Cortex of kidney (tissue), 1 donor: ENCODE measurements around the gene PHF2.

Experiments used
- DNase-seq: peaks from one replicate; lab custom pipeline; 2025; lab: John Stamatoyannopoulos, UW

Gene PHF2

DNA sequence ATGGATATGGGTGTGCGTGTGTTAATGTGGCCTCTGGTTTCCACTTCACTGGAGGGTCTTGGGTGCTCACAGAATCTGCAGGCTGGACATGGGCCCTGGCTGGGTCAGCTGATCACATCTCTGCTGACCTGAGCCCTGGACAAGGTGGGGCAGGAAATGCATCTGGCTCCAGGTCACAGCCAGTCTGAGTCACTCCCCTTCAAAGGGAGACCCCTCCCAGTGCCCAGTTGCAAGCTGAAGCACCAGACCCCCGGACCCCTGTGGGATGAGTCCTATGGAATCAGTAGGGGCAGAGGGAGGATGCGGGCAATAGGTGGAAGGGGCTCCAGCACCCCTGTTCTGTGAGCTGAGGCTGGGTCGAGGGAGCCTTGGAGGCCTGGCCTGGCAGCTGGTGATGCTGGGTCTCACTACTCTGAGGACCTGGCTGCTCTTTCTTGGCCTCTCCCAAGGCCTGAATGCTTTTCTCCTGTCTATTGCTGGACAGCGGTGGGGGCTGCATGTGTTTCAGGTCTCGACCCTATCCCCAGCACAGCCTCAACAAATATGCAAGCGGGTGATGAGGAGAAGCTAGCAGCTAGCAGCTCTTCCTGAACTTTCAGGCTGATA lies 54.5 kb downstream of the PHF2 start:
- no peak for DNase-seq

DNA sequence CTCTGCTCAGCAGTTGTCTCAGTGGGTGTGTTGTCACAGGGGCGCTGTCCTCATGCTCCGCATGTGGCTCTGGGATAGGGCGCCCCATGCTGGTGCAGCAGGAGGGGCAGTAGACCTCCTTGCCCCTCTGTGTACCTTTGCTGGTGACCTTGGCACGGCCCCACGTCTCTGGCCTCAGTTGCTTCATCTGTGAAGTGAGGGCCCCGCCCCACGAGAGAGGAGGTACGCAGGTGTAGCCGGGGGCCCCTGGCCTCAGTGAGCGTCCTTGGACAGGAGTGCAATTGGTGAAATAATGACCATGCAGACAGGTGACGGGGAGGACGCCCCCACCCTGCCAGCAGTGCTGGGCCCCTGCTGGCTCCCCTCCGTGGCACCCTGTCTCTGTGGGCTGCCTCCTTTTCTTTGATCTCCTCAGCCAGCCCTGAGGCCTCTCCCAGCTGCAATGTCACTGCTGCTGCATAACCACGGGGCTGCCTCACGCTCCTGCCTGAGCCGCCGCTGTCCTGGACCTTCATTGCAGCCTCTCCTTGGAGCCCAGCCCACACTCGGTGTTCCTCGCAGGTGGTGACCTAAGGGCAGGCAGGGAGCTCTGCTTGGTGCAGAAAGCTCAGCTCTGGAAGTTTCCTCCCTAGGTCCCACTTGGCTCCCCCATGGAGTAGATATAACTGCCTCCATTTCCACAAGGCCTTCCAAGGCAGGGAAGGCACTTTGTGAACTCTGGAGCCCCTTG lies 57.3 kb downstream of the PHF2 start:
- DNase-seq = no peak

DNA sequence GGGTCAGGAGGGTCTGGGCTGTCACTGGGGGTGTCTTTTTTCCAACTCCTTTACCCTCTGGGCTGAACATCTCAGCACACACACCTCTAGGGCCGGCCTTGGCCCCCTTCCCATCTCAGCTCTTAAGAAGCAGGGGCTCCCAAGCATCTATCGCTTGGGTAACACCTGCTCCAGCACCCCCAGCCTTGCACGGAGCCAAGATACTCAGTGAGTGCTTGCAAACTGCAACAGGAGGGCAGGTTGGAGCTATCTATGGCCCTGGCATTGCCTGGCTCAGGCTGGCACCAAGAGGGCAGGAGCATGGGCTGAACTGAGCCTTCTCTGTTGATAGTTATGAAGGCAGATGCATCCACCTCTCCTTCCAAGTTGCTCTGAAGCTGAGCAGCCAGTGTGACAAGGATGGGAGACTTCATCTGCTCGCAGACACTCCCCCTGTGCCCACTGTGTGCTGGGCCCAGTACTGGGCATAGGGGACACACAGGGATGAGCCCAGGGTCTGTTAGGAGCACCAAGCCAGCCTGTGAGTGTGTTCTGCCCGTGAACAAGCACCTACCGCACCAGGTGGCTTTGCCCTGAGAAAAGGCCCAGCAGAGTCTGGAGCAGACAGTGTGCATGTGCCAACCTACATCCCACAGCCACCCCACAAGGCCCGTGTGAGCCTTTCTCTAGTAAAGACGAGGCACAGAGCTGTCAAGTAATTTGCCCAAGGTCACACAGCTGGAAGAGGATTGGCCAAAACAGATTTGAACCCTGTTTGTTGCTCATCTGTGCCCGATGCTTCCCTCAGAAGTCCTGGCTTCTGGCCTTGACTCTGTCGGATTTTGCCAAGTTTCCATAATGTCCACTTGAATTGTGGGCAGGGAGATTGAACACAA lies 58.2 kb downstream of the PHF2 start:
- no peak for DNase-seq

DNA sequence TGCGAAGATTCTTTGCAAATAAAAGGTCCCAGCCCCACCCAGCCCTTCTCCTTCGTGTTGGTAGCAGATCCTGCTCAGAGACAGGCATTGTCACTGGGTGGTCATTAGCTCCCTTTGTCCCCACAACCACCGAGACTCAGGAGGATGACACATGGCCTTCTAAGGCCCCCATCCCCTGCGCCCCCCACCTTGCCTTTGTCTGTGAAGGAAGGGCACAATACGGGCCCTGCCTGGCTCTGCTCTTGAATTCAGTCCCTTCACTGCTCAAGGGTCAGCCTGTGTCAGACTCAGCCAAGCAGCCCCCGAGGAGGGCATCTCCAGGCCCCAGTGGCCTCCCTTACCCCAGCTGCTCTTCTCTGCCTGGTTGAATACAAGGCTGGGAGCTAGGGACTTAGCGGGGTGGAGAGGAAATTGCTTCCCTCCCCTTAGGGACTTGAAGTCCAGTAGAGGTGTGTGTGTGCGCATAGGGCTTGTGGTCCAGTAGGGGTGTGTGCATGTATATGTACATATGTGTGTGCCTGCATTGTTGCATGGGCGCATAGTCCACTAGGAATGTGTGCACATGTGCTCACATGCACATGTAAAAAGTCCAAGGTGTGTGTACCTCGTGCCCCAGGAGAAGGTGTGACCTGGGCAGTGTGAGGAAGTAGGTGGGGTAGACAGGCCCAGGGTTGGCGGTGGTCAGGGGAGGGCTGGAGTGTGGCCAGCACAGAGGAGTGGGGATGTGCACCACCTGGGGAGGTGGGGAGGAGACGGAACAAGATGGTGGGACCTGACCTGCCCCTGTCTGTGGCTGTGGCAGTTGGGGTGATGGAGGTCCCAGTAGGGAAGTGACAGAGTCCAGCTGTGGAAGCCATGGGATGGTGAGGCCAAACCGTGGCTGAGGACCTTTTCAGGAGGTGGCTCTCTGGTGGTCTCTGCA lies 59.1 kb downstream of the PHF2 start:
- DNase-seq = no peak

DNA sequence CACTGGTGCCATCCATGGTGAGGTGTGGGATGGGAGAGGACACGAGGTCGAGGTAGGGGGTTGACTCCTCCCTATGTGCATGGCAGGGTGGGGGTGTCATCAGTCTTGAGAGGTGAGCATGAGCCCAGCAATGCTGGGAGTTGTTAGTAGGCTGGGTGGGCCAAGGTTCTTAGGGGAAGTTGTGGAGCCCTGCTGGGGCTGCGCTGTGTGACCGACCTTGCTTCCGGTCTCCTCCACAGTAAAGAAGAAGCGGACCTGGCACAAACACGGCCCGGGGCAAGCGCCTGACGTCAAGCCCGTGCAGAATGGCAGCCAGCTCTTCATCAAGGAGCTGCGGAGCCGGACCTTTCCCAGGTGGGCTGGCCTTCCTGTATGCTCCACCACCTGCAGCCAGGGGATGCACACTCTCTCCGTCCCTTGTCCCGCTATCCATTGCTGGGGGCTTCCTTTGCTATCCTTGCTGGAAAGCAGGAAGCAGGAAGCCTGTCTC lies 59.8 kb downstream of the PHF2 start:
- no peak for DNase-seq

DNA sequence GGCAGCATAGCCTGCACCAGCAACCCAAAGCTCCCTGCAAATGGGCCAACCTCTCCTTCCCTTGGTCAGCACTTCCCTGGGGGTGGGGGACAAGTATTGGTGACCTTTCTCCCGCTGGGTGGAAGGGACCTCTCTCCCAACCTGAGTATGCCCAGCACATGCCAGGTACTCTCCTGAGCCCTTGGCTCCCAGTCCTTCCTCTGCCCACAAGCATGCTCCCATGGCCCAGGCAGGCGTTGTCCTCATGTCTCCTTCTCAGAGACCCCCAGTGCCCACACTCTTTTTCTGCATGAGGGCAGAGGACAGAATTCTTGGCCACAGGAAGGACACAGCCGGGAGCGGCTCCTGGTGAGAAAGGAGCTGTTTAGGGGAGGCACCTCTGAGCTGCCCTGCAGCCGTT lies 60.3 kb downstream of the PHF2 start:
- DNase-seq = no peak

DNA sequence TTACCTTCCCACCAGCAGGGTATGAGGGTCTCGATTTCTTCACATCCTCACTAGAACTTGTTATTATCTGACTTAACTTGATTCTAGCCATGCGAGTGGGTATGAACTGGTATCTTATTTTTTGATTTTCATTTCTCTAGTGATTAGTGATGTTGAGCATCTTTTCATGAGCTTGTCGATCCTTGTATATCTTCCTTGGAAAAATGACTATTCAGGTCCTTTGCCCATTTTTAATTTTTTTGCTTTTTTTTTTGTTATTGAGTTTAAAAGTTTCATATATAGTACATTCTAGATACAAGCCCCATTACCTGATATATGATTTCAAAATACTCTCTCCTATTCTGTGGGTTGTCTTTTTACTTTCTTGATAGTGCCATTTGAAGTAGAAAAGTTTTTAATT lies 61.5 kb downstream of the PHF2 start:
- DNase-seq = no peak

DNA sequence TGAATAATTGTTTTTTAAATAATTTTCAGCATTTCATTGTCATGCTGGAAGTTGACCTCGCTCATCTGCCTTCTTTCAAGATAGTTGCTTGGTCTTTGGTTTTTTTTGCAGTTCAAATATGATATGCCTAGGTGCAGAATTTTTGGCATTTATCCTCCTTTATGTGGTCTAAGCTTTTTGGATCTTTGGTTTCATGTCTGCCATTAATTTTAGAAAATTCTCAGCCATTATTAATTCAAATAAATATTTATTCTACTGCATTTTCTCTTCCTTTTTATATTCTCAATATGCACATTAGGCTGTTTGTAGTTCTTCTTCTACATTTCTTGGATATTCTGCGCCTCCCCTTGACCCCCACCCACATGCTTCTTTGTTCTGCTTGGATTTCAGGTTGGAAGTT lies 63.6 kb downstream of the PHF2 start:
- DNase-seq = no peak

DNA sequence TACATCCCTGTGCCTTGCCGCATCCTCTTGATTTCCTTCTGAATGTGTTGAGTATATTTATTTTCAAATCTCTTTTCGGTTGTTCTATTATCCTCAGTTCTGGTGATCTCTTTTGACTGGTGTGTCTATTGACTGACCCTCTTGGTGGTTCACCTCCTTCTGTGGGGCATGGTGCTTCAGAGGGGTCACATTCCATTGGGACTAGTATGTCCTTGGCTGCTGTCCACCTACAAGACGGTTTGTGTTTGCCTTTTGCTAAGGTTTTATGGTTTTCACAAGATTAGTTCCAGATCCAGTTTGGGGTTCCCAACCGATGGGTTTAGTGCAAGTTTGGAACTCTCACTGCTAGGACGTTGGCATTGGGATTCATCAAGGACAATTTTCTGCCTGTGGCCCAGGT lies 66.6 kb downstream of the PHF2 start:
- no peak for DNase-seq

DNA sequence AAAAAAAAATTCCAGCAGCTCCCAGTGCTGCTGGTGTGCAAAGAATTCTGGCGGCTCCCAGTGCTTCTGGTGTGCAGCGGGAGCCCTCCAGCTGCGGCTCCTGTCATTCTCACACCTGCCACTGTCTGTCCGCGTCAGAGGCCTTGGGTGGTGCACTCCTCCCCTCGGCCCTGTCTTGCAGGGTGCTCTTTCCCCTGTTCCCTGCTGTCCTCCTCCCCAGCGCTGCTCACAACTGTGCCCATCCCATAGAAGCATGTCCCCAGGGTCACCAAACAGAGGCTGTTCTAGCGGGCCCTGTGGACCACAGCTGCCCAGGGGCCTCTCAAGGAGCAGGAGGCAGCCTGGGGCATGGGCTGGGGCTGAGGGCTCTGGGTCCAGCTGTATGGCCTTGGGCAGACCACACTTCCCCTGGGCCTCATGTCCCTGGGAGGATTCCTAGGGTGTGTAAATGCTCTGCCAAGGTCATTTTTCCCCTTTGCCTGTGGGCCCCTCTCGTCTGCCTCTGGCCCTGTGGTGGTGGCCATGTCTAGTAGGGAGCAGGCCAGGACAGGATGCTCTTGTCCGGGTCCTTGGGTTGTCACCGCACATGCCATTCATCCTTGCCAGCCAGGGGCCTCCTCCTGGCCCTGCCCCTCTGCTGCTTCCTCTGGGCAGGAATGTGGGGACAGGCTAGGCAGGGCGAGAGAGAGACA lies 68.2 kb downstream of the PHF2 start:
- DNase-seq = no peak

DNA sequence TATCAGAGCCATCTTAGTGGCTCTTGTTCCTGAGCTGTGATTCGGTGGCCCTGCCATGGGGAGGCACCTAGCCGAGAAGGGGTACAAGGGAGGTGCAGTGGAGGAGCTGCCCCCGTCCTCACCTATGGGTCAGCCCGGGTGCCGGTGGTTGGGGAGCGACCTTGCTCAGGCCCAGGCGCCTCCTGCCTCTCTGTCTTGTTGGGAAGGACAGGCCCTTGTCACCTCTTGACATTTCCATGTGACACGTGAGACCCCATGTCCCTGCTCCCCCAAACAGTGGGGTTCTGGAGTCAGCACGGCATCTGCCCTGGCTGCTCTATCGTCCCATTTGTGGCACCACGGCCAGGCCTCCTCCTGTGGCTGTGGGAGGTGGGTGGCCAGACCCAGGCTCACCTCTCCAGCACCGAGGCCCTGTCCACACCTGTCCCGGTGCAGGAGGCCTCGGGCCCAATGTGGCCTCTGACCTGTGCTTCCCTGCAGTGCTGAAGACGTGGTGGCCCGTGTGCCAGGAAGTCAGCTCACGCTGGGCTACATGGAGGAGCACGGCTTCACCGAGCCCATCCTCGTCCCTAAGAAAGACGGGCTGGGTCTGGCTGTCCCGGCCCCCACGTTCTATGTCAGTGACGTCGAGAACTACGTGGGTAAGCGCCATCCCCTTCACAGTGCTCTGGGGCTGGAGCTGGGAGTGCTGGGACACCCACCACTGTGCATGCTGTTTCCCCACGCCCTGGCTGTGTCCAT lies 68.9 kb downstream of the PHF2 start:
- DNase-seq = no peak

DNA sequence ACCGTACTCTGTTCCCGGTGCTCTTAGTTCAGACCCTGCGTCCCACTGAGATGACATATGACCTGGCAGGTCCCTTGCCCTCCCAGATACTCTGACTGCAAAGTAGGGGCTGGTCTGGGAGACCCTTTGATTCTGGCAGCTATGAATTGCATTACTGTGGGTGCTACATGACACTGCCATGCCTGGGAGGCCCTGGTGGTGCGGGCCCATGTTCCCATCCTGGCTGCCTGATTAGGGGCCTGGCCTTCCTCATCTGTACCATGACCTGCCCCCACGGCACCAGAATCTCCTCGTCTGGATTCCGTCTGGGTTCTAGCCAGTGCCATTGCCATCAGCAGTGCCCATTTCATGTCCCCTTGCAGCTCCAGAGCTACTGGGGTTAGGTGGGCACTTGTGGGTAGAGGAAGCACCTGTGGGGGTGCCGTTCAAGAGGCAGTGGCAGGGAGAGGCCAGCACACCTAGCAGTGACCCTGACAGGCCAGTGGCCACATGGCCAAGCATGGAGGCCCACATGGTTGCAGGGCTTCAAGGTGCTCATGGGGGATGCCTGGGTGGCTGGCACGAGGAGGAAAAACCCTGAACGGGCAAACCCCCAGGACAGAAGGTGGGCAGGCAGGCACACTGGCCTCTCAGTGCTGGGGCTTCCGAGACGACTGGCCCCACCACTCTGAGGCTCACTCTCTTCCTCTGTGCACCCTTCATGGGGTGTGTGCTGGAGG lies 69.7 kb downstream of the PHF2 start:
- DNase-seq = no peak

DNA sequence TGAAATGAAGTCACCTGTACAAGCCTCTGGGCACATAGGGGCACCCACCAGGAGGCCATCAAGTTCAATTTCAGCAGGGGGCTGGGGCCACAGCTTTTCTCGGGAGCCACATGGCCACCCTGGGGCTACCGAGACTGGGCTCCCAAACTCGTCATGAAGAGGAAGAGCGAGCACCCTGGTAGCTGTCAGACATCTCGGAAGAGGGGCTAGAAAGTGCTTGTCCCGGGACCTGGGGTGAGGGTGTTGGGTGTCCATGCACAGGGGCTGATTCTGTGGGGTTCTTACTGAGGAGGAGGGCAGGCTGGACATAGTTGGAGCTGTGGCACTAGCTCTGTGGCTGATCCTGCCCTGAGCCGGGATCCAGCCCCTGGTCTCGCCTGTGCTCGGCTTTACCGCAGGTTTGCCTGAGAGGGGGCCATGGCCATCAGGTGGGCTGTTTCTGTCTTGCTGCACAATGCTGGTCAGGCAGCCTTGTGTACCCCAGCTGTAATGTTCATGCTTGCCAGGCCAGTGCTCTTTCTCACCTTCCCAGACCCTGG lies 70.3 kb downstream of the PHF2 start:
- DNase-seq = no peak

DNA sequence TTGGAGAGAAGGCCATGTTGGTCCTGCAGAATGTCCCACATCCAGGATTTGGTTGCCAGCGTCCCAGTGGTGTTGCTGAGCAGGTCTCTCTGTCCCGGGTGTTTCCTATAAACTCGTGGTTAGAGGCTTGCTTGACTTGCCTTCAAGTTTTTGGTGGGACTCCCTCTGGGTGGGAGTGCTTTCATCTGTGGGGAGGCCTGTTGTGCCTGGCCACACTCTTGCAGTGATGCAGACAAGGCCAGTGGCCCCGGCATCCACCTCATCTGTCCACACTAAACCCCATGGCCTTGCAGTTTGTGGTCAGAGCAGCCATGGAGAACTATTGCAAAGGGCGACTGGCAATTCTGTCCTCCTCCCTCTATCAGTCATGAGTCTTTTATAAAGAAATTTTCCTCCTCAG lies 71.8 kb downstream of the PHF2 start:
- no peak for DNase-seq

DNA sequence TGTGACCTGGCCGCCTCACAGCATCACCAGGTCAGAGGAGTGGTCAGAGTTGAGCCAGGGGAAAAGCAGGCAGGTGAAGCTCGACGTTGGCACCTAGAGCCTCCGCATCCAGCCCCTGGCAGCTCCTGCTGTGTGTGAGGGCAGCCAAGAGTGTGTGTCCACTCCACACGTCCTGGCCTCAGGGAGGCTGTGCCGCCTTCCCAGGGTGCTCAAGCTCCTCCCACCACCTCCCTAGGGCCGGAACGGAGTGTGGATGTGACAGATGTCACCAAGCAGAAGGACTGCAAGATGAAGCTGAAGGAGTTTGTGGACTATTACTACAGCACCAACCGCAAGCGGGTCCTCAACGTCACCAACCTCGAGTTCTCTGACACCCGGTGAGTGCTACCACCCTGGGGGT lies 72.5 kb downstream of the PHF2 start:
- no peak for DNase-seq

DNA sequence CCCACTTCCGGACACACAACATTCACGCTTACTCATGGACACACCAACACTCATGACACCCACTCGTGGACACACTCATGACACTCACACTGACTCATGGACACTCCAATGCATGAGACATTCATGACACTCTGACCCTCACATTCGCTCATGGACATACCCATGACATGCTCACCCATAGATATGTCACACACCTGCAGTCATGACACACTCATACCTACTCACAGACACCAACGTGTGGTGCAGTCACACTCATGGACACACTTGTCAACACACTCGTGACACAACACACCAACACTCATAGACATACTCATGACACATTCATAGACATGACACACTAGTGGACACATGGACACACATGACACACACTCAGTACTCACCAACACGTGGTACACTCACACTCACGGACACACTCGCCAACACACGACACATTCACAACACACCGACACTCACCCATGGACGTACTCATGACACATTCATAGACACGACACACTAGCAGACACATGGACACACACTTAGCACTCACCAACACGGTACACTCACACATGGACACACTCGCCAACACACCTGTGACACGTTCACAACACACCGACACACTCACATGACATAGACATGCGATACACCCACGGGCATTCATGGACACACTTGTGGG lies 73.4 kb downstream of the PHF2 start:
- no peak for DNase-seq

DNA sequence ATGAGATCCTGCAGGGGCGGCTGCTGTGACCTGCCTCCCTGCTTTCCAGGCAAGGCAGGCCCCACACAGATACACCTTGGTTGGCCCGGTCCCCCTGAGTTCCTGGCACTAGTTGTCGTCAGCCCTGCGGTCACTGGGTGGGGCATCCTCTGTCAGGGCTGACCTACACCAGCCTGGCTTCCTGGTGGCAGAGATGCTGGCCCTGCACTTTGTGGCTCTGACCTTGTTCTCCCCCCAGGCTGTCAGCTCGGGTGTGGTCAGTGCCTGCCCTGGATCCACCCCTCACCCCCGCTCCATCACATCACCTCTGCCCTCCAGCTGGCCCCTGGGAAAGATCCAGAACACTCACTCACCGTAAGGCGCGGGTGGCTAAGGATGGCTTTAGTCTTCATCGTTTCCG lies 74.1 kb downstream of the PHF2 start:
- DNase-seq = no peak

DNA sequence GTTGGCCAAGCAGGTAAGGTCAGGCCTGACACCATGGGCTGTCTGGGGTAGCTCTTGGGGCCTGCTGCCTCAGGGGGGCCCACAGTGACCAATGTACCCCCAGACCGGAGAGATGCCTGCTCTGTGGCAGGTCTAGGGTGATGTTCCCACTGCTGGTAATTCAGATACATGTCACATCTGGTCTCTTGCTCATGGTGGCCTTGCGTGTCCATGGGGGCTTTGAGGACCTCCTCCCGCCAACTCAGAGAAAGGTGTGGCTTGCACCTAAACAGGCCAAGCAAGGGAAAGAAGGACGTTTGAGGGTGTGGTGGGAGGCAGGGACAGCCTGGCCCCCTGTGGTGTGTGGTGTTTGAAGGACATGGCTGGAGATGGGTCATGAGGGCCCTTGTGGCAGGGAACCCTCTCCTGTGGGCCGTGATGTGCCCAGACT lies 75.2 kb downstream of the PHF2 start:
- no peak for DNase-seq
